ENCODE data around the gene C1orf159.

C1orf159 gene

DNA sequence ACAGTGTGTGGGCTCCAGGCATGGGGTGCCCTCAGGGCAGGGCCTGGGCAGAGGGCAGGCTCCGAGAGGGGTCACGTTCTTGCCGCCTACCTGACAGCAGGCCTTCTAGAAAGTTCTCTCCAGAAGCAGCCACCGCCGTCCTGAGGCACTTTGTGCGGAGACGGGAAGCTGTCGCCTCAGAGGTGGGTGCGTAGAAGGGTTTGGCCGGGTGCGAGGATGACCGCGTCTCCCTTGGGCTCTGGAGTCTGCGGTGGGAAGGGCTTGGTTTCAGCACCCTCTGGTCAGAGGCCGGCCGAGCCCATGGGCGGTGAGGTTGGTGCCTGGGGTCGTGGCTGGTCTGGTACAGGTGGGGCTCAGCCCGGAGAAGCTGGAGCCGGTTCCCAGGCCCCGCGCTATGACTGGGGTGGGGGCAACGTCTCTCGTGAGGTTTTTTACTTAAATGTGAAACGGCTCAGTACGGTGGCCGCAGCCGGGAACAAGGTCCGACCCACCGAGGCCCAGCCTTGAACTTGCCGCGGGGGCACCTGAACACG lies 47.7 kb upstream of the C1orf159 start:
- H3K27ac ChIP-seq (ENCODE audit: extremely low read depth, low read depth, low read length) = no peak overlapping the region
- TF ChIP-seq ZNF132 (tag by site-specific recombination; IDR thresholded peaks at IDR 0.05; ENCODE audit: borderline replicate concordance) (no peak), TRIM28 (IDR thresholded peaks at IDR 0.05; ENCODE audit: borderline replicate concordance, low read length) (no peak), ZNF398 (tag by site-specific recombination; IDR thresholded peaks at IDR 0.05) (no peak), ZBTB7A (tag by site-specific recombination; IDR thresholded peaks at IDR 0.05; ENCODE audit: low read depth) (no peak), ZNF629 (tag by site-specific recombination; IDR thresholded peaks at IDR 0.05) (no peak)
- TF ChIP-seq, protein P1, sequence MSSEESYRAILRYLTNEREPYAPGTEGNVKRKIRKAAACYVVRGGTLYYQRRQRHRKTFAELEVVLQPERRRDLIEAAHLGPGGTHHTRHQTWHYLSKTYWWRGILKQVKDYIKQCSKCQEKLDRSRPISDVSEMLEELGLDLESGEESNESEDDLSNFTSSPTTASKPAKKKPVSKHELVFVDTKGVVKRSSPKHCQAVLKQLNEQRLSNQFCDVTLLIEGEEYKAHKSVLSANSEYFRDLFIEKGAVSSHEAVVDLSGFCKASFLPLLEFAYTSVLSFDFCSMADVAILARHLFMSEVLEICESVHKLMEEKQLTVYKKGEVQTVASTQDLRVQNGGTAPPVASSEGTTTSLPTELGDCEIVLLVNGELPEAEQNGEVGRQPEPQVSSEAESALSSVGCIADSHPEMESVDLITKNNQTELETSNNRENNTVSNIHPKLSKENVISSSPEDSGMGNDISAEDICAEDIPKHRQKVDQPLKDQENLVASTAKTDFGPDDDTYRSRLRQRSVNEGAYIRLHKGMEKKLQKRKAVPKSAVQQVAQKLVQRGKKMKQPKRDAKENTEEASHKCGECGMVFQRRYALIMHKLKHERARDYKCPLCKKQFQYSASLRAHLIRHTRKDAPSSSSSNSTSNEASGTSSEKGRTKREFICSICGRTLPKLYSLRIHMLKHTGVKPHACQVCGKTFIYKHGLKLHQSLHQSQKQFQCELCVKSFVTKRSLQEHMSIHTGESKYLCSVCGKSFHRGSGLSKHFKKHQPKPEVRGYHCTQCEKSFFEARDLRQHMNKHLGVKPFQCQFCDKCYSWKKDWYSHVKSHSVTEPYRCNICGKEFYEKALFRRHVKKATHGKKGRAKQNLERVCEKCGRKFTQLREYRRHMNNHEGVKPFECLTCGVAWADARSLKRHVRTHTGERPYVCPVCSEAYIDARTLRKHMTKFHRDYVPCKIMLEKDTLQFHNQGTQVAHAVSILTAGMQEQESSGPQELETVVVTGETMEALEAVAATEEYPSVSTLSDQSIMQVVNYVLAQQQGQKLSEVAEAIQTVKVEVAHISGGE (tag by site-specific recombination; conservative IDR thresholded peaks at IDR 0.05; ENCODE audit: low read depth) = no peak
- H3K4me3 ChIP-seq (ENCODE audit: low read depth, low read length) = peak overlapping the region; percentile 29
- H3K9me3 ChIP-seq (ENCODE audit: control insufficient read depth, insufficient read depth, low read depth, low read length) = no peaks in the 10 kb centered on the region
- no peaks in the 10 kb centered on the region for H3K4me1 ChIP-seq (ENCODE audit: control insufficient read depth, insufficient read depth, low read length)
- CTCF ChIA-PET = no interaction called here
- no peaks in the 10 kb centered on the region for H3K36me3 ChIP-seq (ENCODE audit: control insufficient read depth in 2 of 2, insufficient read depth in 1 of 2, low read length in 2 of 2)
- POLR2A ChIA-PET = no interaction called here

GRCh38 chr1:1162597-1163537 lies 47.0 kb upstream of the C1orf159 start:
- CTCF ChIA-PET = no interaction called here
- Histone ChIP-seq H3K4me3 (ENCODE audit: low read depth, low read length) (peak overlapping the region; percentile 29), H3K4me1 (ENCODE audit: control insufficient read depth, insufficient read depth, low read length) (peaks cover 2% of the 10 kb centered on the region; the same call in 1 of the 2 replicates)

GRCh38 chr1:1161683-1162079 lies 45.8 kb upstream of the C1orf159 start:
- Histone ChIP-seq H3K27ac (ENCODE audit: extremely low read depth, low read depth, low read length) (no peak overlapping the region), H3K4me1 (ENCODE audit: control insufficient read depth, insufficient read depth, low read length) (peaks cover 6% of the 10 kb centered on the region; the same call in 1 of the 2 replicates)
- POLR2A ChIA-PET = no interaction called here

More at GRCh38 chr1:1162597-1163537, 47.0 kb upstream of the C1orf159 start:
- POLR2A ChIA-PET = no interaction called here
- no peaks in the 10 kb centered on the region for H3K36me3 ChIP-seq (ENCODE audit: control insufficient read depth in 2 of 2, insufficient read depth in 1 of 2, low read length in 2 of 2)
- no peaks in the 10 kb centered on the region for H3K9me3 ChIP-seq (ENCODE audit: control insufficient read depth, insufficient read depth, low read depth, low read length)
- H3K27ac ChIP-seq (ENCODE audit: extremely low read depth, low read depth, low read length) = no peak overlapping the region
- TF ChIP-seq ZNF274 (IDR thresholded peaks at IDR 0.05; ENCODE audit: low read length) (no peak), ZNF274 (tag by site-specific recombination; IDR thresholded peaks at IDR 0.05; ENCODE audit: borderline replicate concordance) (no peak), ZNF133 (tag by site-specific recombination; IDR thresholded peaks at IDR 0.05) (no peak), ZFHX2 (tag by site-specific recombination; conservative IDR thresholded peaks at IDR 0.05) (peak; percentile 84), ZNF785 (tag by site-specific recombination; IDR thresholded peaks at IDR 0.05) (no peak), EGR2 (tag by site-specific recombination; IDR thresholded peaks at IDR 0.05; ENCODE audit: low read depth) (peak; percentile 75)
- TF ChIP-seq, protein P2, sequence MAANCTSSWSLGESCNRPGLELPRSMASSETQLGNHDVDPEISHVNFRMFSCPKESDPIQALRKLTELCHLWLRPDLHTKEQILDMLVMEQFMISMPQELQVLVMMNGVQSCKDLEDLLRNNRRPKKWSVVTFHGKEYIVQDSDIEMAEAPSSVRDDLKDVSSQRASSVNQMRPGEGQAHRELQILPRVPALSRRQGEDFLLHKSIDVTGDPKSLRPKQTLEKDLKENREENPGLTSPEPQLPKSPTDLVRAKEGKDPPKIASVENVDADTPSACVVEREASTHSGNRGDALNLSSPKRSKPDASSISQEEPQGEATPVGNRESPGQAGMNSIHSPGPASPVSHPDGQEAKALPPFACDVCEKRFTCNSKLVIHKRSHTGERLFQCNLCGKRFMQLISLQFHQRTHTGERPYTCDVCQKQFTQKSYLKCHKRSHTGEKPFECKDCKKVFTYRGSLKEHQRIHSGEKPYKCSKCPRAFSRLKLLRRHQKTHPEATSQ (tag by site-specific recombination; IDR thresholded peaks at IDR 0.05) = no peak

More at GRCh38 chr1:1161683-1162079, 45.8 kb upstream of the C1orf159 start:
- CTCF ChIA-PET = no interaction called here
- H3K36me3 ChIP-seq (ENCODE audit: control insufficient read depth in 2 of 2, insufficient read depth in 1 of 2, low read length in 2 of 2) = no peaks in the 10 kb centered on the region
- H3K4me3 ChIP-seq (ENCODE audit: low read depth, low read length) = no peak overlapping the region
- H3K9me3 ChIP-seq (ENCODE audit: control insufficient read depth, insufficient read depth, low read depth, low read length) = no peaks in the 10 kb centered on the region
- no peak for TF ChIP-seq ZNF596 (tag by site-specific recombination; IDR thresholded peaks at IDR 0.05)
- TF ChIP-seq SCRT1 (tag by site-specific recombination; IDR thresholded peaks at IDR 0.05; ENCODE audit: borderline replicate concordance) = no peak
- no peak for TF ChIP-seq ZNF214 (tag by site-specific recombination; IDR thresholded peaks at IDR 0.05; ENCODE audit: borderline replicate concordance)
- no peak for TF ChIP-seq ZNF16 (tag by site-specific recombination; IDR thresholded peaks at IDR 0.05; ENCODE audit: low read depth)
- no peak for TF ChIP-seq YY2 (tag by site-specific recombination; IDR thresholded peaks at IDR 0.05)
- no peak for TF ChIP-seq MEIS1 (CRISPR knock-in tag; IDR thresholded peaks at IDR 0.05; ENCODE audit: borderline replicate concordance)
- TF ChIP-seq SP3 (tag by site-specific recombination; IDR thresholded peaks at IDR 0.05) = no peak
